SKM-1 (cell line): ENCODE measurements around the gene DLD.
"Not testable (repeated sequence)": the region's sequence is repeated elsewhere in the genome, so short reads cannot be mapped to it uniquely, and the experiment has no call there.

ENCODE experiments used
- DNase-seq: peaks from one replicate; lab custom pipeline; 2025; ENCODE audit not compliant: unreplicated experiment; lab: John Stamatoyannopoulos, UW

Gene DLD, protein sequence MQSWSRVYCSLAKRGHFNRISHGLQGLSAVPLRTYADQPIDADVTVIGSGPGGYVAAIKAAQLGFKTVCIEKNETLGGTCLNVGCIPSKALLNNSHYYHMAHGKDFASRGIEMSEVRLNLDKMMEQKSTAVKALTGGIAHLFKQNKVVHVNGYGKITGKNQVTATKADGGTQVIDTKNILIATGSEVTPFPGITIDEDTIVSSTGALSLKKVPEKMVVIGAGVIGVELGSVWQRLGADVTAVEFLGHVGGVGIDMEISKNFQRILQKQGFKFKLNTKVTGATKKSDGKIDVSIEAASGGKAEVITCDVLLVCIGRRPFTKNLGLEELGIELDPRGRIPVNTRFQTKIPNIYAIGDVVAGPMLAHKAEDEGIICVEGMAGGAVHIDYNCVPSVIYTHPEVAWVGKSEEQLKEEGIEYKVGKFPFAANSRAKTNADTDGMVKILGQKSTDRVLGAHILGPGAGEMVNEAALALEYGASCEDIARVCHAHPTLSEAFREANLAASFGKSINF

DNA sequence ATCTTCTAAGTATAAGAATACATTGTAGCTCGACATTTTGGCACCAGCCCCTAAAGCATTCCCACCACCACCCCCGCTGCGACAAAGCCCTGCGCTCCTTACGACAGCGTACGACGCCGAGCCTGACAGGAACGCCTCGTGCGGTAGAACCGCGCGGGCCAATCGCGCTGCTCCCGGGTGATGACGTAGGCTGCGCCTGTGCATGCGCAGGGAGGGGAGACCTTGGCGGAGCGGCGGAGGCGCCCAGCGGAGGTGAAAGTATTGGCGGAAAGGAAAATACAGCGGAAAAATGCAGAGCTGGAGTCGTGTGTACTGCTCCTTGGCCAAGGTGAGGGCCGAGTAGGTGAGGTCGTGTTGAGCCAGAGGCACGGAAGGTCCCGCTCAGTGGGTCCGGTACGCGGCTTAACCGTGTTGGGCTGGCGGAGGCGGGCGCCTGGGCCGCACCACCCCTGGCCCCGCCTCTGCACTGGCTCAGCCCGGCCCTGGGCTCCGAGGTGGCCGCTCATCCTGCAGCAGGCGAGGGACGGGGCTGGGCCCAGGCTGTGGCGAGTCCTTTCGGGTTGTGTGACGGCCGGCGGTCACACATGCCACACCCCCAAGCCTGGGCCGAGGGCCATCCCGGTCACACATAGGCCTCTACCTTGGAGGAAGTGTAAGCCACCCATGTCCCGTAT is at the start of gene DLD:
DLD (plus strand) TSS at position 222 of the 674 bp plus-strand sequence; CDS start at position 290, 68 bp downstream.
- peak; percentile 89 for DNase-seq

DNA sequence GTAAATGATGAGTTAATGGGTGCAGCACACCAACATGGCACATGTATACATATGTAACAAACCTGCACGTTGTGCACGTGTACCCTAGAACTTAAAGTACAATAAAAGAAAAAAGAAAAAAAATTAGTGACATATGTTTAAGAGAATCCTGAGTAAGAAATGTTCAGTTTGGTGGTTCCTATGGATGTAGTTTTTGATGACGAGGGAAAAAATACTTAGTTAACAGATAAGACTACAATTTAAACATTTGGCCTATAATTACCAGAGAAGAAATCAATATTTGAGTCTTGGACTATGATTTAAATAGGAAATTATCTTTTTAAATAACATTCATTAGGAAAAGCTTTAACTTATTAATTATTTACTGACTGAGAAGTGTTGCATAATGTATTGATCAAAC is 48.8 kb upstream of the DLD start:
- no peak for DNase-seq

DNA sequence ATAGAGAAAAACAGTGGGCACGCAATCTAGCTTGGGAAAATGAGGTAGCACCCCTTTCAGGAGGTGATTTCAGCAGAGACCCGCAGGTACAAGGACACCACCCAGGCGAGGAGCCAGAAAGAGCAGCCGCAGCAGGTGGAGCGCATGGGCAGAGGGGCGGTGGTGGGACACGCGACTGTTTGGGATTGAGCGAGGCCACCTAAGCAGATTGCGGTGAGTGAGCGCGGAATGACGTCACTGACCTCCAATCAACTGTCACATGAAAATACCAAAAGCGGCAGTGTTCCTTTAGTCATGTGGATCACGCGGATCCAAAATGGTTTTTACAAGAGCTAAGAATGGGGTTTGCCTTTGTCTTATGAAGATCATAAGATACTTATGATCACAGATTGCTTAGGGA is 47.8 kb upstream of the DLD start:
- no peak for DNase-seq

DNA sequence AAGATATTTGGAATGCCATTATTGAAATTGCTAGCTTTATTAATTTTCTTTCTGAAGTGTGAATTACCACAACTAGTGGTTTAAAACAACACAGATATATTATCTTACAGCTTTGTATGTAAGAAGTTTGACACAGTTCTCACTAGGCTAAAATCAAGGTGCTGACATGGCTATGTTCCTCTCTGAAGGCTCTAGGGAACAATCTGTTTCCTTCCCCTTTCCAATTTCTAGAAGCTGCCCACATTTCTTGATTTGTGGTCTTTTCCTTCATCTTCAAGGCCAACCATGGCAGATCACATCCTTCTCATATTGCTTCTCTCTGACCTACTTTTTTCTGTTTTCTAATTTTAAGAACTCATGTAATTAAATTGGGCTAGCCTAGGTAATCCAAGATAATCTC is 44.7 kb upstream of the DLD start:
- DNase-seq, result peak; percentile 26

DNA sequence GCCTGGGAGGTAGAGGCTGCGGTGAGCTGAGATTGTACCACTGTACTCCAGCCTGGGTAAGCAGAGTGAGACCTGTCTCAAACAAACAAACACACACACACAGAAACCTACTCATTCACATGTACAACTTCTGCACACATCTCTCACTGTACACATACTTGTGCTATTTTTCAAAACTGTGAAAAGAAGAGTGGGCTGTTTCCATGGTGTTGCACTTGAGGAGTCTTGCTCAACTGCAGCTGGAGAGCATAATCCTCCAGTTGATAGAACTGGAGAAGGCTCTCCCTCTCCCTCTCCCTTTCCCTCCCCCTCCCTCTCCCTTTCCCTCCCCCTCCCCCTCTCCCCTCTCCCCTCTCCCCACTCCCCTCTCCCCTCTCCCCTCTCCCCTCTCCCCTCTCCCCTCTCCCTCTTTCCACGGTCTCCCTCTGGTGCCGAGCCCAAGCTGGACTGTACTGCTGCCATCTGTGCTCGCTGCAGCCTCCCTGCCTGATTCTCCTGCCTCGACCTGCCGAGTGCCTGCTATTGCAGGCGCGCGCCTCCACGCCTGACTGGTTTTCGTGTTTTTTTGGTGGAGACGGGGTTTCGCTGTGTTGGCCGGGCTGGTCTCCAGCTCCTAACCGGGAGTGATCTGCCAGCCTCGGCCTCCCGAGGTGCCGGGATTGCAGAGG is 43.7 kb upstream of the DLD start:
- no peak for DNase-seq

DNA sequence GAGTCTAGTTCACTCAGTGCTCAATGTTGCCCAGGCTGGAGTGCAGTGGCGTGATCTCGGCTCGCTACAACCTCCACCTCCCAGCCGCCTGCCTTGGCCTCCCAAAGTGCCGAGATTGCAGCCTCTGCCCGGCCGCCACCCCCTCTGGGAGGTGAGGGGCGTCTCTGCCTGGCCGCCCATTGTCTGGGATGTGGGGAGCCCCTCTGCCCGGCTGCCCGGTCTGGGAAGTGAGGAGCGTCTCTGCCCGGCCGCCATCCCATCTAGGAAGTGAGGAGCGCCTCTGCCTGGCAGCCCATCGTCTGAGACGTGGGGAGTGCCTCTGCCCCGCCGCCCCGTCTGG is 43.2 kb upstream of the DLD start:
- DNase-seq, result not testable (repeated sequence)

DNA sequence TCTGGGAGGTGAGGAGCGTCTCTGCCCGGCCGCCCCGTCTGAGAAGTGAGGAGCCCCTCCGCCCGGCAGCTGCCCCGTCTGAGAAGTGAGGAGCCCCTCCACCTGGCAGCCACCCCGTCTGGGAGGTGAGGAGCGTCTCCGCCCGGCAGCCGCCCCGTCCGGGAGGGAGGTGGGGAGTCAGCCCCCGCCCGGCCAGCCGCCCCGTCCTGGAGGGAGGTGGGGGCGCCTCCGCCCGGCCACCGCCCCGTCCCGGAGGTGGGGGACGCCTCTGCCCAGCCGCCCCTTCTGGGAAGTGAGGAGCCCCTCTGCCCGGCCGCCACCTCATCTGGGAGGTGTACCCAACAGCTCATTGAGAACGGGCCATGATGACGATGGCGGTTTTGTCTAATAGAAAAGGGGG is 42.8 kb upstream of the DLD start:
- not testable (repeated sequence) for DNase-seq

DNA sequence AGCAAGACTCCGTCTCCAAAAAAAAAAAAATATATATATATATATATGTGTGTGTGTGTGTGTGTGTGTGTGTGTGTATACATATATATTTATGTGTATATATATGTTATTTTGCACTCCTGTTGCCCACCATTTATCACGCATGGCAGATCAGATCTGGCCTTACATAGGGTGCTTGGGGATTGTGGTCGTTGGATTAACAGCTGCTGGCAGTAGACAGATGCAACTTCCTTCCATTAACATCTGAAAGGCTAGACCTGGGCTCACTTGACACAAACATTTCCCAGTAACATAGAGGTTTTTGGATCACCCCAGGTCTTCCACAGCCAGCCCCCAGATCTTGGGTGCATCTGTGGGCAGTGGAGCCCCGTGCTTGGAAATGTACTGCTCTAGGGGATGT is 40.8 kb upstream of the DLD start:
- DNase-seq, result no peak

DNA sequence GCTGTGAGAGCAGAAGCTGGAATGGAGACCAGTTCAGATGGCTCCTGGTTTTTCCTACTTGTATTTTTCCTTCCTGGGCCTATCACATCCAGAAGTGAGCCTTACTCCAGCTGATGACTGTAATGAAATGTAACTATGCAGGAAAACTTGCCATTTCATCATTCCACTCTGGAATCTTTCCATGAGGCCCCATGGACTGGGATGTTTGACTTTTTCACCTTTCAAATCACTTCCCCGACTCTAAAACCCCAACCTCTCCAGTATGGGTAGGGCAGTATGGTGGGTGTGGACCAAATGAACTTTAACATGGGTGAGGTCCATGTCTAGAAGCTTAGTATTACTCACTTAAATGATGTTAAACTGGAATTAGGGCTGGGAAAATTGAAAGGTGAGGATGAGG is 40.3 kb upstream of the DLD start:
- no peak for DNase-seq

DNA sequence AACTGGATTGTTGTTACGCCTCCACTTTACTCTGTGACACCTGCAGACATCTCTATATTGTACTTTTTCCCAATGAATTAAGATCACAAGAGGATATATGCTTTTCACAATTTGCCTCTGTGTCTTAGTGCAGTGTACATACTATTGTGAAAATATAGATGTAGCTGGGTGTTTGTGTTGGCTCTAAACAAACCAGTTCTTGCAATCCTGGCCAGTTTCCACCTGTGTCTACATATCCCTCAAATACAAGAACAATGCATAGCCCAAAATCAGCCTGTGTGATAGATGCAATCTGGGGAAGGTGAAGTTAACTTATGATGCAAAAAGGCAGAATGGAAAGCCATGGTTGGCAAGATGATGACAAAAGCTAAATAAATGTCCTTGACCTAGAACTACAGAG is 36.5 kb upstream of the DLD start:
- DNase-seq, result no peak

DNA sequence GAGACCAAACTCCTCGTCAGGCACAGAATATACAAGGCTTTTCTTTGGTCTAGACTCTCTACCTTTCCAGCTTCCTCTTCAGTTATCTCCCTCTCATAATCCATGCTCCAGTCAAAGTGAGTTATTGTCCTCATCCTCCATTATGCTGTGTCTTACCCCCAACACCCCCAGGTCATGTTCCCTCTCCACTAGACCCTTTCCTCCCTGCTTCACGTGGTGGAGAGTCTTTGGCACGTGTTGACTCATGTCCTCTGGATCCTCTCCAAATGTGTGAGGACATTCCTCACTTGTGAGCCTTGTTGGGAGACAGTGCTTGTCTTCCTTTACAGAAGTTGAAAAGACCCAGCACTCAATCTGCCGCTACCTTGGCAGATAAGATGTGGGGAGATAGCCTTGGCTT is 36.0 kb upstream of the DLD start:
- DNase-seq, result no peak

DNA sequence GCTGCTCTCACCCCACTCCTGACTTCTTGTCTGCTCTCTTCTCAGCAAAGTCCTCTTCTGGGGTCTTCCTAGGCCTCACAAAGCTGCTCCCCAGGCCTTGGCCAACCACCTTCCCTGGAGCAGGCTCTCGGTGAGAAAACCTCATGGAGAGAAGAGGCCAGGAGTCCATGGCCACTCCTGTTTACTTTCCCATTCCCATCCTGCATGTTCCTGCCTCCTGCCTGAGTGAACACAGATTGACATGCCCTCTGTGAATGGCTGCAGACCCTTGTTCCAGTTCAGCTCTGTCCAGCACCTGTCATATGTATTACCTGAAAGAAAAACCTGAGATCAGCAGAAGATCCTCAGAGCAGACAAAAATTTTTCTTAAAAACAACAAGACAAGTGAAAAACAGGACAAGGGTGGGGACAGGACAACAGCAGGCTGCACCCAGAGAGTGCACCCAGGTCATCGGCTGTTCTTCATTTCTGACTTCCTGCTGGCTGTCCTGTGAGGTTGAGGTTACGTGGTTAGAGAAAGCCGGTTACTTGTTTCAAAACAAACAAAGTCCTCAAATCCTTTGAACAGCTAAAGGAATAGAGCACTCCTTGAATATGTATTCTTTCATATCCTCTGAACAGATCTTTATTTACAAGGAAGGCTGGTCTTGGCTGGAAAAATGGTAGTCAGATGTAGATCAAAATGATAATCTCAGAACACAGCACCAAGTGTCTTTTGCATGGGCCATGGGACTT is 34.0 kb upstream of the DLD start:
- peak; percentile 30 for DNase-seq

DNA sequence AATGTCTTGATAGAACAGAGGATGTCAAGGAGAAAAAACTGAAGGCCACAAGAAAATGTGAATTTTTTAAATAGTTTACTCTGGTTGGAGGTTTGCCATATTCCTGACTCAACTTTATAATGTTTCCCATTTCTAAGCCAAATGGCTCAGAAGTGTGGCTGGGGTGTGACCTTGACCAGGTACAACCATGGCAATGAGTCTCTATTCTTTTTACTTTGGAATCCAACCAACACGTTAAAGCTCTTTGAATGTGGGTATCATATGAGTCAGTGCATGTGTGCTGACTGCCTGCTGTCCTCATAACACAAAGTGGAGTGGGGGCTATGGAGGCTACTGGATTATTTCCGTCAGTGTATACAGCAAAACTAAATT is 33.5 kb upstream of the DLD start:
- DNase-seq, result no peak

DNA sequence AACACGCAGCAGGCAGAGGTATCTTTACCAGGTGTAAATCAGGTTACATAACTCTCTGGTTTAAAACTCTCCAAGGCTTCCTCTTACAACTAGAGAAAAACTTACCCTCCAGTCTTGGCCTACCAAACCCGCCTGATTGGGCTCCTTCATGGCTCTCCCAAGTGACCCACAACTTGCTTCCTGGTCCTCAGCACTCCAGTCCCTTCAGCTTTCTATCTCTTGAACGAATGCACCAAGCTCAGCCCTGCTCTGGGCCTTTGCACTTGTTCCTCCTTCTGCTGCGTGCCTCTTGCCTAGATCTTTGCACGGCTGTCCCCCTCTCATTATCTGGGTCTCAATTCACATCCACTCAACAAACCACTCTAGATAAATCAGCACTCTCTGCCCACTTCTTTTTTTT is 32.7 kb upstream of the DLD start:
- DNase-seq, result no peak

DNA sequence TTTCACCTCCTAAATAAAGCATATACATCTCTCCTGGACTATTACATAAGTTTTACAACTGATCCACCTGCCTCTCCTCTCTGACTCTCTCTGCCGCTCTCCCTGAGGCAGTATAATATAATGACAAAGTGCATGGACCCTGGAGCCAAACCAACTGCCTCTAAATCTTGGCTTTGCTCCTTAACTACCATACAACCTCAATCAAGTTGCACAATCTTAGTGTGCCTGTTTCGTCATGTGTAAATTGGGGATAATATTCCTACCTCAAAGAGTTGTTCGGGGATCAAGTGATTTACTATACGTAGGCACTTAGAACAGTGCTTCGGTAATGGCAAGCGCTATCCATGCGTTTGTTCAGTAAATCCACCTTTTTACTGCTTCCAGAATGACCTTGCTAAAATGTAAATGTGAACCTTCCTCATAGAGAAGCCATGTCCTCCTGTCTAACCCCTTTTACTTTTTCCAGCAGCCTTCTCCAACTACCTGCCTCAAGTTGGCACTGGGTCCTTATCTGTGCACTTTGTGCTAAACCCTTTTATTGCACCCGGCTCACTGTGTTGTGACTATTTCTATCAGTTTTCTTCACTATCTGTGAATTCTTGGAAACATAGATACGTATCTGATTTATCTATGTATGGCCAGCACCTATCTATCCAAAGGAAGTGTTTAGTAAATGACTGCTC is 30.6 kb upstream of the DLD start:
- DNase-seq, result no peak

DNA sequence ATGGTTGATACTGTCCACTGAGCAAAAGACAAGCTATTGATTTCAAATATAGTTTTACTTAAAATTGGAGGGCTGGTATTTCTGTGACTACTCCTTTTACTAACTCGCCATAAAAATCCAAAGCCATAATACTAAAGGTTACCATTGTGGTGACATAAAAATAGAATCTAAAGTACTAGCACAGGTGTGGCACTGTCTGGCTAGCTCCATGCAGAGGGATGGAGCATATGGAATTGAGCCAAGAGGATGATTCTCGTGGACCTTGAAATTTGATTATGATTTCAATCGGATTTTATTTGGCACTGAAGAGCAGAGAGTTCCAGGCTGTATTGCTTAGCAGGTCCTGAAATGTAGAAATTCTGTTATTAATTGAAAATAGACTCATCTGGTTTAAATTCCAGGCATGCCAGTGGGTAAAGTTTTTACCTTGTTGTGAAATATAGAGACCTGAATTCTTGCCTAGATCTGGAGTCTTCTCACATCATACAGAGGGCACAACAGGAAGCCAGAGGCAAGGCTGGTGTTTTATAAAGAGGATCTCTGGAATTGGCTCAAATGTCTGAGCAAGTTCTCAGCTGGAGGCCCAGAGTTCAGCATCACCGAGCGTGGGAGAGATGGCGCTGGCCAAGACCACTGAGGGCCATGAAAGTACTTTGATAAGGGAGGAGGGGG is 29.9 kb upstream of the DLD start:
- no peak for DNase-seq

DNA sequence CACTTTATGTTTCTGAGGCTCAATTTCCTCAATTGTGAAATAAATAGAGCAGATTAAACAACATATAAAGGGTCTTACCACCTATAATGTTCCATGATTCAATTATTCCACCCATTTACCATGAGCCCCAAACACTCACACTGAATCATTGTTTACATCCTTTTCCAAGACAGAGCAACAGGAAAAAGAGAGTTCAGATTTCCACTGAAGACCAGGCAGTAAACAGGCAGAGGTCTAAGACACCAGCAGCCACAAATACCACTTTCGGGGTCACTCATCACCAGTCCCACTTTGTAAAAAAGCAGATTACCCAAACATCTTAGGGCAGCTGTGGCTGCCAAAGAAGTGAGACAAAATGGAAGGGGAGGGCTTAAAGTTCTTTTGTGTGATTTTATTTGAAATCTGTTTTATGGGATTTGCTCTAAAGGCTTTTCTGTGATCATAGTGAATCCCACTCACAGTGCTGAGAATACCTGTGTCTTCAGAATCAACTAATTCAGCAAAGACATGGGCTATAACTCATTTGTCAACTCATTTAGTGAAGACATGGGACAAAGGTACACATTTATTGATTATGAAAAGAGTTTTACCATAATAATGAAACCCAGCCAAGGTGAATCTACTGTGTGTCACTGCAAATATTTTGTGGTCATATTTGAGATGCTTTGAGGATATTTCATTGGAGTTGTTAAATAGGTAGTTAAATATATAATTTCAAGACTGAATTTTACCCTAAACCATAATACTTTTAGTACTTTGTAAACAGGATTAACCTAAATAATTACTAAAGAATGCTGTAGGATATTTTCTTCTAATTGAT is 24.8 kb upstream of the DLD start:
- DNase-seq, result no peak

DNA sequence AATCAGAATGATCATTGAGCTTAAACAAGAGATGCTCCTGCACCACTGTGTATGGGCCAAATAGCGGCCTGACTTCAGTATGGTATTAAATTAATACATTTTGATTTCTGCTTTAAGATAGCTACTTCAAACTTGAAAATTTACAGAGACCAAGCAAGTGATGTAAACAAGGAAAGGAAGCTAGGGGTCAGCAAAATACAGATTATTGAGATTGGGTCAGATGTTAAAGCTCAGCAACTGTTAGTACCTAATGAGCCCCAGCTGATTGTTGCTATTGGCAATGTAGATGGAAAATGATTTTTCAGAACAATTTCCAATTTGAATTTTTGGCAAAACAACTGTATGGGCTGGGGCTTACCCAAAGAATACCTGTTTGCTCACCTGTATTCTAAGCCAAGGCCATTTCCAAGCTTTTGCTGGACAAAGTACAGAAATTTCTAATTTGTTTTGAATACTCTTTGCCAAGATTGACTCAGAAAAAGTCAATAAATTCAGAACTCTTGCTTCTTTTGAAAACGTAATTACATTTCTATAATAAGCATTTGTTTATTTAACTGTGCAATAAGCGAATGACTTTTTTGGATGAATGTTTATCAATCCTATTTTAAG is 23.0 kb upstream of the DLD start:
- no peak for DNase-seq

DNA sequence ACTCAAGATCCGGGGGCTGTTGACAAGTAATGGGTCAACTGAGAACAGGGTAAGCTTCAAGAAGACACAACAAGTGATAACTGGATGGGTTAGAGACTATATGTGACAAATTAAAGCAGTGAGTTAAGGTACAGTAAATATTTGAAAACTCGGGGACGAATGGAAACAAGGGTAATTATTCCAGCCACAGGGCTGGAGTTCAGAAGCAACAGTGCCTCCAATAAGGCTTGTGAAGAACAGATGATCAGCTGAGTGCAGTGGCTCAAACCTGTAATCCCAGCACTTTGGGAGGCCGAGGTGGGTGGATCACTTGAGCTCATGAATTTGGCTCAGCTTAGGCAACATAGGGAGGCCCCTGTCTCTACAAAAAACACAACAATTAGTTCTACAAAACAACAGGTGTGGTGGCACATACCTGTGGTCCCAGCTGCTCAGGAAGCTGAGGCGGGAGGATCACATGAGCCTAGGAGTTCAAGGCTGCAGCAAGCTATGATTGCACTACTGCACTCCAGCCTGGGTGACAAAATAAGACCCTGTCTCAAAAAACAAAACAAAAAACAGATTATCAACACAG is 20.5 kb upstream of the DLD start:
- DNase-seq, result no peak
